ENCODE measurements around the gene SLC39A13.

The SLC39A13 gene

DNA sequence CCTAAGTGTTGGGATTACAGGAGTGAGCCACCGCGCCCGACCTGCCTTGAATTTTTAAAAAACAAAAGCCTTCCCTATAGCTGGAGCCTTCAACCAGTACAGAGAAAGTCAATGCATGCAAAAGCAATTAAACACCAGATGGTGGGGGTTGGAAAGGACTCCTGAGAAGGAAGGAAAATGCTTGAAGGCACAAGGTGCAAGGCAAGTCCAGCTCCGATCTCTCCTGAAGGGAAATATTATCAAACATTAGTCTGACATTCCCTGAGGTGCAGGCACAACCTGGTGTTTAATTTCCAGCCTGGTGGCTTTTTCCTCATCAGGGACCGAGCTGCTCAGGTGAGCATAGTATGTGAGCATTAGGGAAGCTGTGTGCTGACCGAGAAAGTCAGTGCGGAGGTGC, 53.5 kb downstream of the SLC39A13 start:
- no peak for DNase-seq

DNA sequence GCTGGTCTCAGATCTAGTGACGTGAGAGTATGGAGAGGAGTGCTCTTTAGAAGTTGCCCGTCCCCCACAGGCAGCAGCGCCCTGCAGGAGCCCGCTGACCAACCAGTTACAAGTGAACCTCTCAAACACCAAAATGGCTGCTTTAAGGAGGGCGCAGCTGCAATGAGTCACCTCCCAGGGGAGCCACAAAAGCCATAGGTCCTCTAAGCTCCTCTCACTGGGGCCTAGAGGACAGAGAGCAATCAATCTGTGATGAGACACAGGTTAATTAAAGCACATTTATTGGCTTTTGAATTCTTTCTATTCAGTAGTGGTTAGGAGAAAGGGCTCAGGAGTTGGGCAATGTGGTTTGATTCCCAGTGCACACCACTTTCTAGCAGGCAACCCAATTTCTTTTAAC, 56.1 kb downstream of the SLC39A13 start:
- DNase-seq: no peak

All from islet precursor cell (in vitro differentiated cells).